ENCODE results near the gene KIAA0825. TPM values are rescaled to one million over a fixed set of nuclear protein-coding genes. Genes with fewer than 3 reads are reported as not detected.

Gene KIAA0825
- total RNA-seq, 4 donors from 2014 or later = 0.60 to 2.5 (median 1.6) TPM

DNA sequence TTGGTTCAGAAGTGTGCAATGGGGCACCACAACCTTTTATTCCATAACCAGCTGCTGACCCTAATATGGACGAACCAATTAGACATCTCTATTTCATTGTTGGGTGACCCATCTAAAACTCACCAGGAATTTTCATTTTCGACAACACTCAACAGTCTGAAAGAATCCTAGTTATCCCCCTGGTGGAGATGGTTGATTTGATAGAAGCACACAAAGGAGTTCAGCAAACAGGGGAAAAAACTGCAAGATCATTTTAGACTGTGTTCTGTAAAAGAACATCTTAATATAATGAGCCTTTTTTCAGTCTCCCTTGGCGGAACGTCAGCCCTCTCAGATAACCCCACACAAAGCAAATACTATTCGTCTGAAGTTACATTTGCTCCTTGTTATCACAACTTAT lies 367.4 kb downstream of the KIAA0825 start:
- Histone ChIP-seq H3K9me3 (no peaks in the 10 kb centered on the region), H3K4me3 (no peak overlapping the region), H3K36me3 (no peaks in the 10 kb centered on the region), H3K27ac (no peak overlapping the region), H3K27me3 (no peaks in the 10 kb centered on the region), H3K4me1 (no peaks in the 10 kb centered on the region)
- DNase-seq (no peak), ATAC-seq (no peak)
- intact Hi-C loops (cut with DNase I; ENCODE audit: low total_unique reads) = no loop called here
- in situ Hi-C loops (cut with MboI; ENCODE audit: low sequenced_read_pairs in 4 of 4) = no loop called here
- TF ChIP-seq, protein P1, sequence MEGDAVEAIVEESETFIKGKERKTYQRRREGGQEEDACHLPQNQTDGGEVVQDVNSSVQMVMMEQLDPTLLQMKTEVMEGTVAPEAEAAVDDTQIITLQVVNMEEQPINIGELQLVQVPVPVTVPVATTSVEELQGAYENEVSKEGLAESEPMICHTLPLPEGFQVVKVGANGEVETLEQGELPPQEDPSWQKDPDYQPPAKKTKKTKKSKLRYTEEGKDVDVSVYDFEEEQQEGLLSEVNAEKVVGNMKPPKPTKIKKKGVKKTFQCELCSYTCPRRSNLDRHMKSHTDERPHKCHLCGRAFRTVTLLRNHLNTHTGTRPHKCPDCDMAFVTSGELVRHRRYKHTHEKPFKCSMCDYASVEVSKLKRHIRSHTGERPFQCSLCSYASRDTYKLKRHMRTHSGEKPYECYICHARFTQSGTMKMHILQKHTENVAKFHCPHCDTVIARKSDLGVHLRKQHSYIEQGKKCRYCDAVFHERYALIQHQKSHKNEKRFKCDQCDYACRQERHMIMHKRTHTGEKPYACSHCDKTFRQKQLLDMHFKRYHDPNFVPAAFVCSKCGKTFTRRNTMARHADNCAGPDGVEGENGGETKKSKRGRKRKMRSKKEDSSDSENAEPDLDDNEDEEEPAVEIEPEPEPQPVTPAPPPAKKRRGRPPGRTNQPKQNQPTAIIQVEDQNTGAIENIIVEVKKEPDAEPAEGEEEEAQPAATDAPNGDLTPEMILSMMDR (IDR thresholded peaks at IDR 0.05 in 4 of 5, conservative IDR thresholded peaks at IDR 0.05 in 1 of 5) = no peak
- no peak for TF ChIP-seq POLR2A (IDR thresholded peaks at IDR 0.05)

DNA sequence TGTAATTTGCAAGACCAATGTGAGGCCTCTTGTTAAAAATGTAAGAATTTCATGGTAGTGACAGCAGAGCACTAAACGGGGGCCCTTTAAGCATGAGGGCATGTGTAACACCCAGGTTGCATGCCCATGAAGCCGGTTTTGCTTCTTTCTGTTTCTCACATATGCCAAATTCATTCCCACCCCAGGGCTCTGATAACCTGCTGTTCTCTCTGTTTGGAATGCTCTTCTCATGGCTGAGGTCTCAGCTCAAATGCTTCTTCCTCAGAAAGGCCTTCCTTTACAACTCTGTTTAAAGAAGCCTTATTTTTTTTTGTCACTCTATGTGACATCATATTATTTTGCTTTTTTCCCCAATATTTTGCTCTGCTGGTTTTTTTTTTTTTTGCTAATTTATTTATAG lies 369.0 kb downstream of the KIAA0825 start:
- intact Hi-C loops (cut with DNase I; ENCODE audit: low total_unique reads) = no loop called here
- H3K4me1 ChIP-seq = no peaks in the 10 kb centered on the region
- H3K9me3 ChIP-seq = no peaks in the 10 kb centered on the region
- no peak overlapping the region for H3K27ac ChIP-seq
- DNase-seq (no peak), ATAC-seq (no peak)
- no peaks in the 10 kb centered on the region for H3K36me3 ChIP-seq
- no peak overlapping the region for H3K4me3 ChIP-seq
- in situ Hi-C loops (cut with MboI; ENCODE audit: low sequenced_read_pairs in 4 of 4) = no loop called here
- TF ChIP-seq, protein P1 (IDR thresholded peaks at IDR 0.05 in 4 of 5, conservative IDR thresholded peaks at IDR 0.05 in 1 of 5) = no peak
- no peak for TF ChIP-seq POLR2A (IDR thresholded peaks at IDR 0.05)
- no peaks in the 10 kb centered on the region for H3K27me3 ChIP-seq

DNA sequence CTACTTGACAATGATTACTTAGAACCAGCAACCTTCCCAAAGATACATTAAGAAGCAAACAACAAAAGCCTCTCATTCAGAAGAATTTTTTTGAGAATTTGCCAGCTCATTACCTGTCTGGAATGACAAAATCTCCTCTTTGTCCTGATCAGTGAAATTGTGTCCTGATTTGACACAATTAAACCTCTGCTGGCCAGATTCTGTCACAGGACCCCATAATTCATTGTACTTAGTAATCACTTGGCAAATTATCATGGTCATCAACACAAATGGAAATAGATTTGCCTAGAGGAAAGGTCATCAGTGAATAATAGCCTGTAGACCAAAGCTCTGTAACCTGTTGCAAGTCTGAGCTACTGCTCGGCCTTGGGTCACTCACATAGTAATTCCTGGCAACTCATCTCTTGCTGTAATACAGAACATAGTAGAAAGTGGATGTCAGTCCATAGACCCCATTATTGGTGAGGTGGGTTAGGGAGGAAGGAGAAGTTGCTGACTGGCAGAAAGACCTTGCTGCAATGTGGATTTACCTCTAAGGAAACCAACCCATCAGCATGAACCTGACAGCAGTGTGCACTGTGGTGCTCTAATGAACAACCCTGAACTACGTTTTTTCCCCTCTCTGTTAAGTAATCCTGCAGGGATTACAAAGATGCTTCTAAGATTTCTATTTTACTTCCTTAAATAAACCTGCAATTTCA lies 370.1 kb downstream of the KIAA0825 start:
- TF ChIP-seq, protein P1 (IDR thresholded peaks at IDR 0.05 in 4 of 5, conservative IDR thresholded peaks at IDR 0.05 in 1 of 5) = no peak
- no peak for TF ChIP-seq POLR2A (IDR thresholded peaks at IDR 0.05)
- ATAC-seq = no peak
- intact Hi-C loops (cut with DNase I; ENCODE audit: low total_unique reads) = no loop called here
- Histone ChIP-seq H3K36me3 (no peaks in the 10 kb centered on the region), H3K9me3 (no peaks in the 10 kb centered on the region), H3K4me1 (no peaks in the 10 kb centered on the region), H3K27ac (no peak overlapping the region), H3K27me3 (no peaks in the 10 kb centered on the region), H3K4me3 (no peak overlapping the region)
- in situ Hi-C loops (cut with MboI; ENCODE audit: low sequenced_read_pairs in 4 of 4) = no loop called here
- DNase-seq = no peak

DNA sequence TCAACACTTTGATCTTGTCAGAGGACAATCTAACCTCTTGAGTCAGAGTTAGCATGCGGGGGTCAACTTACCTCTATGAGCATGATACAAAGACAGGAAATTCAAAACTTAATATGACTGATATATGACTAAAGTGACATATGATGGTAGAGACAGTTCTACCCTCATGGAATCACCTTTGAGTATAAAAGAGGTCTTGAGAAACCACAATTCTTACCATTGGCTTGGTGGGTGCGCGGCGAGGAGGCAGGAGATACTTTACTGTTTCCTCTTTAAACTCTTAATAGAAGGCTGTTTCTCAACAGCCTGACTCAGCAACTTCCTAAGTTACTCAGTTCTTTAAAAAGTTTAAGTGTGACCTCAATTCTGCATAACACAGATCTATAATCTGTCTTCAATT lies 372.8 kb downstream of the KIAA0825 start:
- Histone ChIP-seq H3K9me3 (no peaks in the 10 kb centered on the region), H3K4me3 (no peak overlapping the region), H3K27me3 (no peaks in the 10 kb centered on the region), H3K27ac (no peak overlapping the region), H3K4me1 (no peaks in the 10 kb centered on the region), H3K36me3 (no peaks in the 10 kb centered on the region)
- no peak for DNase-seq
- TF ChIP-seq, protein P1 (IDR thresholded peaks at IDR 0.05 in 4 of 5, conservative IDR thresholded peaks at IDR 0.05 in 1 of 5) = no peak
- TF ChIP-seq POLR2A (IDR thresholded peaks at IDR 0.05) = no peak
- ATAC-seq = no peak
- intact Hi-C loops (cut with DNase I; ENCODE audit: low total_unique reads) = no loop called here
- in situ Hi-C loops (cut with MboI; ENCODE audit: low sequenced_read_pairs in 4 of 4) = no loop called here

DNA sequence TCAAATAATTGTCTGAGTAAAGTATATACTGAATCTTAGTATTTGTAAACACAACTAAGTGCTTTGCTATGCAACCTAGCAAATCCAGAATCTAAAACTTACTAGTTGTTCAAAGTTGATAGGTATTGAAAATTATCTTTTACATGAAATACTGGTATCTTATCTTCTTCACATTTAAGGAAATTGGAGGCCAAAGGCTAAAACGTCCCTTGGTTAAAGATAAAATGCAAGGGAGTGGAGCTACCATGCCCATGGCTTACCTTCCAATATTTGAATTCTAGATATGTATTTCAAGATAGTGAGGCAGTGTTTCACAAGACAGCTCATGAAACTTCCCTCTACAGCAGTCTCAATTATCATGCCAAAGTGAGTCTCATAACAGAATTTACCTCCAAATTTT lies 373.5 kb downstream of the KIAA0825 start:
- intact Hi-C loops (cut with DNase I; ENCODE audit: low total_unique reads) = no loop called here
- ATAC-seq (no peak), DNase-seq (no peak)
- no peak overlapping the region for H3K4me3 ChIP-seq
- H3K27ac ChIP-seq = no peak overlapping the region
- H3K4me1 ChIP-seq = no peaks in the 10 kb centered on the region
- no peaks in the 10 kb centered on the region for H3K27me3 ChIP-seq
- H3K36me3 ChIP-seq = no peaks in the 10 kb centered on the region
- TF ChIP-seq POLR2A (IDR thresholded peaks at IDR 0.05) = no peak
- TF ChIP-seq, protein P1 (IDR thresholded peaks at IDR 0.05 in 4 of 5, conservative IDR thresholded peaks at IDR 0.05 in 1 of 5) = no peak
- H3K9me3 ChIP-seq = no peaks in the 10 kb centered on the region
- in situ Hi-C loops (cut with MboI; ENCODE audit: low sequenced_read_pairs in 4 of 4) = no loop called here
